ENCODE results near the gene CLPTM1L.

DNA sequence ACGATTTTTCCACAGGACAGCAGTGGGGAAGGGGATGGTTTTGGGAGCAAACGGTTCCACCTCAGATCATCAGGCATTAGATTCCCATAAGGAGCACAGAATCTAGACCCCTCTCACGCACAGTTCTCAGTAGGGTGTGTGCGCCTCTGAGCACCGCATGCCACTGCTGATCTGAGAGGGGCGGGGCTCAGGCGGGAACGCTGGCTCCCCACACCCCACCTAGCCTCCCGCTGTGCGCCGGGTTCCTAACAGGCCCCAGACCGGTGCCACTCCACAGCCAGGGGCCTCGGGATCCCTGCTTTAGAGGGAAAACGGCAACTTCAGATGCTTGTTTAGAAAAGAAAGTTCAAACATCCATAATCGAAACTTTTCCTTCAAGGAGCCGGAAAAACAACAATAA, 70.4 kb downstream of the CLPTM1L start:
- TF ChIP-seq CTCF (IDR thresholded peaks at IDR 0.05) (no peak), CEBPB (IDR thresholded peaks at IDR 0.05) (no peak)
